ENCODE results near the gene ACOX3. TPM values are rescaled to one million over a fixed set of nuclear protein-coding genes. Genes with fewer than 3 reads are reported as not detected.

Gene ACOX3
- total RNA-seq, 1 experiment from 2014 or later, result 20.0 TPM

DNA sequence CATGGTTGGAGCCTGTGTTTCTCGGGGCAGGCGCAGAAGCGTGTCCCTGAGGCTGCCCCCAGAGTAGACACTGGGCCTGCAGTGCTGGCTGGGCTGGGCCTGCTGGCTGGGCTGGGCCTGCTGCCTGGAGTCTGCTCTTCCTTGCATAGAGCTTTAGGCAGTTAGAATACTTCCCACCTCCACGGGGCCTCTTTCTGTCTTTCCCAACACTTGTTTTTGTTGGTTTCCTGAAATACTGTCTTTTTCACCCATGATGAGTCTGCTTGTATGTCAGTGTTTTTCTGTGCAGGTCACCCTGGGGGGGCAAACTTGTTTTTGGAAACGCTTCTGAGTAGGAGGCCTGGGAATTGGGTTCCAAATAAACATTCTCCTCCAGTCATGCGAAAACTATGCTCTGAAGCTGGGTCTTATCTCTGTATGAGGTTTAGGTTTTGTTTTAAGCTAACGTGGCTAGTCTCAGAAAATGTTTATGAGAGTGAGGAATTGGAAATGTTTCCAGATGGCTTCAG is 32.2 kb upstream of the ACOX3 start:
- DNase-seq, result peak in 1 of 2 experiments; percentile 33

DNA sequence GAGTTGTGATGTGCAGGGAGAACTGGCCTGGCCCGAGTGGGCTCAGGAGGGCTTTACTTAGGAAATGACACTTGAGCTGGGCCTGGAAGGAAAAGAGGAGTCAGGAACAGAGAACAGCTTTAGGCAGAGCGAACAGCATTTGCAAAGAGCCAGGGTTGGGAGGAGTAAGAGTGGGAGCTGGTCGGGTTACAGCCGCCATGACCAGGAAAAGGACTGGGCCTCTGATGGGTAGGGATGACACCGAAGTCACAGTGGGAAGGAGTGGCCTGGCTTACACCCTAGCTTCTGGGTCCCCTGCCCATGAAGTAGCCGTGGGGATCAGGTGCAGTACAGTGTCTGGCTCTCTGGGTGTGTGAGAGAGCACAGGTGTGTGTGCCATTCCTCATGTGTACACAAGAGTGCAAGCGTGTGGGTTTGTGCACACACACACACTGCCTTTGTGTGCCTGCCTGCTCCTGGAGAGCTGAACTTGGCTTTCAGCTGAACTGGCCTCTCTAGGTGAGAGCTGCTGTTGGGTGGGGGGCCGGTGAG is 31.7 kb upstream of the ACOX3 start:
- H3K4me1 ChIP-seq, result peaks cover 22% of the 10 kb centered on the region
- DNase-seq, result no peak
- no peaks in the 10 kb centered on the region for H3K27me3 ChIP-seq
- peaks cover 16% of the 10 kb centered on the region for H3K36me3 ChIP-seq
- no peaks in the 10 kb centered on the region for H3K9me3 ChIP-seq (replicated peaks)
- peak overlapping the region; percentile 16; the same call in 1 of the 2 replicates for H3K27ac ChIP-seq
- H3K4me3 ChIP-seq, result no peak overlapping the region

More for the DNA sequence above, 32.2 kb upstream of the ACOX3 start:
- H3K4me1 ChIP-seq, result peaks cover 22% of the 10 kb centered on the region
- H3K27ac ChIP-seq, result peak overlapping the region; percentile 16; the same call in 1 of the 2 replicates
- H3K4me3 ChIP-seq, result no peak overlapping the region
- H3K36me3 ChIP-seq, result peaks cover 16% of the 10 kb centered on the region
- no peaks in the 10 kb centered on the region for H3K27me3 ChIP-seq
- no peaks in the 10 kb centered on the region for H3K9me3 ChIP-seq (replicated peaks)

DNA sequence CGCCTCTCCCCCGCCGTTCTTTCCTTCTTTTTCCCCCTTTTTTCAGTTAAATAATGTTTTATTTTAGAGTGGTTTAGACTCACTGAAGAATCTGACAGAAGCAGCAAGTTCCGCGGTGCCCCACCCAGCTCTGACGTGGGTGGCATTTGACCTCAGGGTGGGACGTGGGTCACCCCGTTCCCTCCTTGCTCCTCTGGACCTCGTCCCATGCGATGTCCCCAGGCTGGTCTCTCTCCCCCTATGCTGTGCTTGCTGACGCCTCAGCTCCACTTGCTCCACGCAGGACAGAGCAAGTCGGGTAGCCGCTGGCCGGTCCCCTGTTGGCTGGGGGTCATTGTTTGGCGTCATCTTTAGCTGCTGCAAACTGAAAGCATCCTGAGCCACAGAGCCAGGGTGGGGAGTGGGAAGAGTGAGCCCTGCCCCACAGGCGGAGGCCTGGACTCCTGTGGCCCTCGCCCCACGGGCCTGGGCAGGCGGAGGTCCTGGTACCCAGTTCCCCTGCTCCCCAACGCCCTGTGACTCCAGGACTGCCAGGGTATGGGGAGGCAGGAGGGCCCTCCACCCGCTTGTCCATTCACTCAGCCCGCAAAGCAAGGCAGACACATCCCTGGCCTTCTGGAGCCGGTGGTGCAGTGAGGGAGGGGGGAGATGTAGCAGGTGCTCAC is 30.8 kb upstream of the ACOX3 start:
- DNase-seq, result no peak
- peaks cover 22% of the 10 kb centered on the region for H3K4me1 ChIP-seq
- no peak overlapping the region for H3K27ac ChIP-seq
- H3K27me3 ChIP-seq, result no peaks in the 10 kb centered on the region
- H3K9me3 ChIP-seq (replicated peaks), result no peaks in the 10 kb centered on the region
- H3K36me3 ChIP-seq, result peaks cover 14% of the 10 kb centered on the region
- no peak overlapping the region for H3K4me3 ChIP-seq

DNA sequence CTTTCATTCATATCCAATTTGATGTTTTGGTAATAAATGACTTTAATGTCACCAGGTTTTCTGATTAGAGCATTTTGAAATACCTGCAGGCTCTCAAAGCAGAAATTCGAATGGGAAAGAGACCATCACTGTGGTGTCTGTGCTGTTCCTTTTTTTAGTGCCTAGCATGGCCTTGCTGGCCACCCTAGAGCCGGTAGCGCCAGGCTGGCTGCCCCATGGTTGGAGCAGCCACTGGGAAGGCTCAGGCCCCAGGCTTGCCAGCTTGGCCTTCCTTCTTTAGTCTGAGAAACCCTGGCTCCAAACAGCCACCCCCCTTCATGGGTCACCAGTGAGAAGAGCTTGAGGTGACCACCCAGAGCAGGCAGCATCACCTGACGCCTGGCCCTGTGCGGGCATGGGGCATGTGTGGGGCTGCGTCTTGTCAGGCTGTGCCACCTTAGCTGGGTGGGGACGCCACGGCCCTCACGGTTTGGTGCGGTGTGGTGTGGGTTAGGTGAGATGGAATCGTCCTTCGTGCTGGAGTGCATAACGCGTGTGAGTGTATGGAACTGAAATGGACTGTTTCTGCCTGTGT is 30.0 kb upstream of the ACOX3 start:
- H3K36me3 ChIP-seq, result peaks cover 12% of the 10 kb centered on the region
- no peak overlapping the region for H3K27ac ChIP-seq
- no peaks in the 10 kb centered on the region for H3K9me3 ChIP-seq (replicated peaks)
- H3K4me3 ChIP-seq, result no peak overlapping the region
- H3K4me1 ChIP-seq, result peaks cover 22% of the 10 kb centered on the region
- DNase-seq, result no peak
- H3K27me3 ChIP-seq, result no peaks in the 10 kb centered on the region

DNA sequence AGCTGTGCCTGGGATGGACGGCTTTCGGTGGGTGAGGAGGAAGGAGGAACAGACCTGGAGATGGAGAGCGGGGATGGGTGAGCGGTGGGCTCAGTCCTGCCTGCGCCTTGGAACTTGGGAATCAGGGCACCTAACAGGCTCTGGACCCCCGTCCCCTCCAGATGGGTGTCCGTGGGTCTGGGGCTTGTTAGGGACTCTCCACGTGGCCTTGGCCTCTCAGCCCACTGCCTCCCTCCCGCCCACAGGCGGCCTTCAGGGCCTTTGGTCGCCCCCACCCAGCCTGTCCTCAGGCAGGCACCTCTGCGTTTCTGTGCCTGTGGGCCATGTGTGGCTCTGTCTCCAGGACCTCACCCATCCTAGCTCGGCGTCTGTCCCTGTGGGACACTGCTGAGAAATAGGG is 29.0 kb upstream of the ACOX3 start:
- no peaks in the 10 kb centered on the region for H3K9me3 ChIP-seq (replicated peaks)
- peaks cover 16% of the 10 kb centered on the region for H3K36me3 ChIP-seq
- DNase-seq, result no peak
- H3K4me1 ChIP-seq, result peaks cover 22% of the 10 kb centered on the region
- H3K27ac ChIP-seq, result no peak overlapping the region
- H3K4me3 ChIP-seq, result no peak overlapping the region
- H3K27me3 ChIP-seq, result no peaks in the 10 kb centered on the region

DNA sequence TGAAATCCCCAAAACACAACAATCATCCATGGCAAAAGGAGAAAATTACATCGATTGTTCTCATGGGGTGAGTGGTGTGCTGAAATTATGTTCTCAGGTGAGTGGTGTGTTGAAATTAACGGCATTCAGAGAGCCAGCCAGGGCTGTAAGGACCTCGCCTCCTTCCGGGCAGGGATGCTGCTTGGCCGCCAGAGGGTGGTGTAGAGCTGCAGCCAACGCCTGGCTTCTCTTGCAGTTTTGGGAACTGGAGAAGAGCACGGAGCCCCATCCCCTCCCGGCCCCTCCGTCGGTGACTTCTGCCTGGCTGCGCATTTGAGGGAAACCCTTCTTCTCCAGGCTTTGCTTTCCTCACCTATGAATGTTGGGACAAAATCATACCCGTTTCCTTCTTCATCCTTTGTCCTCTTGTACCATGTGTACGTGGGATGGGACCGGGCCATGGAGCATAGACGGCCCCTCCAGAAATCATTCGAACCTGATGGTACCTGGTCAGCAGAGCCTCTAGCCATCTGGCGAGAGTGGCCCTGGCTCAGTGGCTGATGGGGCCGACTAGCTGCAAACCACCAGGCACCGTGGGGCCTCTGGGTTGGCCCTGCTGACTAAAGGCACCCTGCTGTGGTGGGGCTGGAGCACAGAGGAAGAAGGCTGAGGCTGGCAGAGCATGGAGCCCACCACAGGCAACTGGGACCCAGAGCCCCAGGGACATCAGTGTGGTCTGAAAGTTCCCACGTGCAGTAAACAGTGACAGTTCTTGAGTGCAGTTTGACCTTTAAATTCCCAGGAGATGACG is 28.4 kb upstream of the ACOX3 start:
- Histone ChIP-seq H3K9me3 (replicated peaks) (no peaks in the 10 kb centered on the region), H3K4me1 (peaks cover 22% of the 10 kb centered on the region), H3K27me3 (no peaks in the 10 kb centered on the region), H3K27ac (no peak overlapping the region), H3K36me3 (peaks cover 18% of the 10 kb centered on the region), H3K4me3 (no peak overlapping the region)
- DNase-seq, result peak; percentile 78 to 86

DNA sequence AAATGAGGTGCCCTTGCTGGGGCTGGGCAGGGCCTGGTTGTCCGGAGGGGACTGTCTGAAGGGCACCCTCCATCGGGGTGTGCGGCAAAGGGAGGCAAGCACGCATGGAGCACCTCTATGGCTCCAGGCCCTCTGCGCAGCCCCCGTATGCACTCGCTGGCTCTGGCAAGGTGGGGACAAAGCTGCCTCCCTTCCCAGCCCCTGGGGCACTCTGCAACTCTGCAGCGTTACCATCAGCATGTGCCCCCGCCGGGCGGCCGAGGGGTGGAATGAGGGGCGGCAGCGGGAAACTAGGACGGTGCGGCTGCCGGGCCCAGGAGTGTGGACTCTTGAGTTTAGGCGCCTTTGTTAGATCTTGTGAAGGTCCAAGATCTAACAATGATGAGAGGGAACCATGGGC is 26.5 kb upstream of the ACOX3 start:
- Histone ChIP-seq H3K9me3 (replicated peaks) (no peaks in the 10 kb centered on the region), H3K27ac (no peak overlapping the region), H3K27me3 (no peaks in the 10 kb centered on the region), H3K4me1 (peaks cover 5% of the 10 kb centered on the region; the same call in 1 of the 2 replicates), H3K36me3 (peaks cover 24% of the 10 kb centered on the region), H3K4me3 (no peak overlapping the region)
- no peak for DNase-seq

DNA sequence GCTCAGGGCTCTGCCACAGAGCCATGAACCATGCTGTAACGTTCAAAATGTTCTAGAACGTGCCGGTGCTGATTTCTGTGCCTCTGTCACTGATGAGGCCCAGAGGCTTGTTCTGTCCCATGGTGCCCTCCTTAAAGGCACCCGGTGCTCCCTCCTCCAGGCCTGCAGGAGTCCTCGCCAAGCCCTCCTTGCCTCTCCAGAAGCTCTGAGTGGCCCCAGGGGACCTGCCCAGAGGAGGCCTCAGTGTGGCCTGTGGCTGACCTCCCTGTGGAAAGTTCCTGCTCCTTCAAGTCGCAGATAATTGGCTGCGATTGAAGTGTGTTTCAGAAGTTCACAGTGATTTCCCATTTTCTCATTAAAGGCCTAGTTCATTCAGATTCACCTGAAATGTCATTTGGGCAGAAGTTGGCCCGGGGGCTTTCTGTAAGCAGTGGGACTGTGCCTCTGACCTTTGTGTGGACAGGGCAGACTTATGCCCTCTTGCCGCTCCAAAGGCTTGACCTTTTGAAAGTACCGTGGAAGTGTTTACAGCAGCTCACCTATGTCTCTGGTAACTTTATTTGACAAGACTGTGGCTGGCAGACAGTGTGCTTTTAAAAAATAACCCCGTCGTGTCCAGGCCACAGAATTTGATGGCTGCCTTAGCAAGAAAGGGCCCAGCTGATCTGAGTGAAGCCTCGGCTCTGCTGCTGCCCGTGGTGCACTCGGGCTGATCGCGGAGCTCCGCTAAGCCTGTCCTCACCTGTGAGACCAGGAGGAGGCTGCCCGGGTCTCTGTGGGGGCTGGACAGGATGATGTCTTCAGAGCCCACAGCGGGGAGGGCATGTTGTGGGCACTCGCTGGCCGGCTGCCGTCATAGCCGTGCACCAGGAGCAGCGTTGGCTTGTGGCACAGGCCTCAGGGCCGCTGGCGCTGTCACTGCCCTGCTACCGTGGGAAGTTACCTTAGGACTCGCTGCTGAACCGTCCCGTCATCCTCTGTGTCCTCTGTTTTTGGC is 25.4 kb upstream of the ACOX3 start:
- Histone ChIP-seq H3K27me3 (no peaks in the 10 kb centered on the region), H3K4me1 (peaks cover 4% of the 10 kb centered on the region; the same call in 1 of the 2 replicates), H3K27ac (no peak overlapping the region), H3K36me3 (peaks cover 24% of the 10 kb centered on the region), H3K9me3 (replicated peaks) (no peaks in the 10 kb centered on the region), H3K4me3 (no peak overlapping the region)
- DNase-seq, result no peak

DNA sequence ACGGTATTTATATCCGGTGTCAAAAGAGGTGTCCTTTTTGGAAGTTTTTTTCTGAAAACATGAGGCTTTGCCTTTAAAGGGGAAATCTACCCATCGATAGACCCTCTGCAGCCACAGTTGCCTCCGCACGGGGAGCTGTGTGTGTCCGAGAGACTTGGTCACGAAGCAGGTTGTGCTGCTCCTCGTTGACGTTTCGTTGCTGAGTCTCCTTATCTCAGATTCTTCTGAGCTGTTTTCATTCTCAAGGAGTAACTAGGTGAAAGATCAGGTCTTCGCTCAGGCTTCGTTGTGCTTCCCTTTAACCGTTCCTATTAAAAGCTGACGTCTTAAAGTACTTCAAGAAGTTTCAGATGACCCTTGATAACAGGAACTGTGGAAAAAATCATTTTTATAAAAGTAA is 23.9 kb upstream of the ACOX3 start:
- Histone ChIP-seq H3K4me3 (no peak overlapping the region), H3K4me1 (peaks cover 4% of the 10 kb centered on the region; the same call in 1 of the 2 replicates), H3K27me3 (no peaks in the 10 kb centered on the region), H3K36me3 (peaks cover 24% of the 10 kb centered on the region), H3K27ac (no peak overlapping the region), H3K9me3 (replicated peaks) (no peaks in the 10 kb centered on the region)
- DNase-seq, result no peak

DNA sequence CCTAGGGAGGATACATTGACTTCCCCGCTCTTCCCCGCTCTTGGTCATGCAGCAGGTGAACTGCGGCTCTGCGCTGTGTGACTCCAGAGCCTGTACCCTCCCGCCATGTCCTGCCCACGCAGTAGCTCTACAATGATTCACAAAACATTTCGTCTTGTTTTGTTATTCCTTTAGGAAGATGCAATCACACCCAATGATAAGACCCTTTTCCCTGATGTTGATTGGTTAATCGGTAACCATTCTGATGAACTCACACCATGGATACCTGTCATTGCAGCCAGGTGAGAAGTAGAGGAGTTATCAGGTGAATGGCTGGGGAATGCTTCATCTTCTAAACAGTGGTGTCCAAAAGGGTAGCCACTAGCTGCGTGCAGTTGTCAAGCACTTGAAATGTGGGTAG is 23.3 kb upstream of the ACOX3 start:
- H3K27me3 ChIP-seq, result no peaks in the 10 kb centered on the region
- 0 out of 2 replicates have a peak, but pooled peaks cover under 1% of the 10 kb centered on the region for H3K4me1 ChIP-seq
- no peak for DNase-seq
- H3K36me3 ChIP-seq, result peaks cover 19% of the 10 kb centered on the region
- no peak overlapping the region for H3K4me3 ChIP-seq
- no peak overlapping the region for H3K27ac ChIP-seq
- no peaks in the 10 kb centered on the region for H3K9me3 ChIP-seq (replicated peaks)

DNA sequence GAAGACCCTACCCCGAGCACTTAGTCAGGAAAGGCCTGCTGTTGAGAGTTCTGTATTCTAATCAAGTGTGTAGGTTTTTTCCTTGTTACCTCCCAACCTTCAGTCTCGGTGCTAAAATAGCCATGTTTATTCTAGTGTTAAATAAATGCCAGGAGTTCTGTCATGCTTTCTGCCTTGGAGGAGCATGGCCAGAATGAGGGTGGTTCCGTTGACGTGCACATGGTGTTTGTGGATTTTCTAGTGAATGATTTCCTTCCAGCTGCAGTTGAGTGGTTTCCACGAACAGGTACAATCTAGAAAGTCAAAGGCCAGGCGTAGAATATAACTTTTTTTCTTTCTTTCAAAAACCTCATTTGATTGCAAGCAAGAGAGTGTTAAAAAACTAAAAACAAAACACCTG is 21.1 kb upstream of the ACOX3 start:
- H3K36me3 ChIP-seq, result peaks cover 19% of the 10 kb centered on the region

DNA sequence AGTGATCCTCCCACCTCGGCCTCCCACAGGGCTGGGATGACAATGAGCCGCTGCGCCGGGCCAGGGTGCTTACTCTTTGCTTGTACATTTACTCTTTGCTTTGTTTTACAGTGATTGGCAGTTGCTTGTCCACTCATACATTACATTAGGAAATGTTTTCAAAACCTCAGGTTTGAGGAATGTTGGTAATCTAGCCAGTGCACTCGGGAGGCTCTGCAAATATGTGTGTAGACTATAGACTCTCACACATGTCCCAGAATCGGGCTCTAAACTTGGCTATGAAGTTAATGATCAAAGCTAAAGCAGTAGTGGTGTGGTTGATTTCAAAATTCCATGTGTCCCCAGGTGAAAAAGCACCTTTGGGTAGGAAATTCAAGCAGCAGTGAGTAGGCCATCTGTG is 20.6 kb upstream of the ACOX3 start:
- H3K9me3 ChIP-seq (replicated peaks), result no peaks in the 10 kb centered on the region
- H3K4me1 ChIP-seq, result no peaks in the 10 kb centered on the region
- H3K4me3 ChIP-seq, result no peak overlapping the region
- H3K27ac ChIP-seq, result no peak overlapping the region
- peaks cover 22% of the 10 kb centered on the region for H3K36me3 ChIP-seq
- H3K27me3 ChIP-seq, result no peaks in the 10 kb centered on the region
- no peak for DNase-seq

More for the DNA sequence above, 21.1 kb upstream of the ACOX3 start:
- Histone ChIP-seq H3K27me3 (no peaks in the 10 kb centered on the region), H3K4me3 (no peak overlapping the region), H3K27ac (no peak overlapping the region), H3K4me1 (no peaks in the 10 kb centered on the region), H3K9me3 (replicated peaks) (no peaks in the 10 kb centered on the region)
- no peak for DNase-seq

DNA sequence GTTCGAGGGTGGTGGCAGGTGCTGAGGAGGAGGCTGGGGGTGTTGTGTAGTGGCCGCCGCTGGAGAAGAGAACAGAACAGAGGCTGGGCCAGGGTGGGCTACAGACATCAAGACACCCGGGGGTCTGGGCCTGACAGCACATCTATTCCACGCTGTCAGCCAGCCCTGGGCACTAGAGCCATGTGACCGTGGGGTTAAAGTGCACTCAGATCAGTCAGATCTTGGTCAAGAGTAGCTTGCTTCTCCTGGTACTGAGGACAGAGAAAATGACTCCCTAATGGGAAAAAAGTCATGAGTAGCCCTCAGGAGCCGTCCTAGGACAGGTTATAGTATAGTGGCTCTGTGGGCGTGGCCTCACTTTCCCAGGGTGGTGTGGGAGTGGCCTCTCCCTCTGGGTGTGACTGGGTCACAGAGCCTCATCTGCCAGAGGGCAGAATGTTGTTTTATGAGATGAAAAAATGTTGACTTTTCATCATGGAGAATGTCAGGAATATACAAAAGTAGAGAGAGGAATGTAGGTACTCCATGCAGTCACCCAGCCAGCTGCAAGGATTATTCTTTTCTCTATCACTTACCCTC is 19.4 kb upstream of the ACOX3 start:
- no peak for DNase-seq
- H3K27me3 ChIP-seq, result no peaks in the 10 kb centered on the region
- no peak overlapping the region for H3K4me3 ChIP-seq
- H3K36me3 ChIP-seq, result peaks cover 29% of the 10 kb centered on the region
- no peak overlapping the region for H3K27ac ChIP-seq
- H3K9me3 ChIP-seq (replicated peaks), result no peaks in the 10 kb centered on the region
- no peaks in the 10 kb centered on the region for H3K4me1 ChIP-seq

All from SJCRH30 (cell line).